ENCODE results near the gene RAB25.

Gene RAB25

GRCh38 chr1:156075775-156076204, 14.8 kb downstream of the RAB25 start:
- H3K4me3 ChIP-seq (ENCODE audit: low read depth, low read length) = no peak overlapping the region
- no peak for DNase-seq (ENCODE audit: low read depth)

- no peak for DNase-seq (ENCODE audit: low read depth)
- peak overlapping the region; percentile 20 for H3K4me3 ChIP-seq (ENCODE audit: low read depth, low read length)
Measured at GRCh38 chr1:156076609-156077429, 15.9 kb downstream of the RAB25 start.

GRCh38 chr1:156077430-156077760, 16.4 kb downstream of the RAB25 start:
- no peak overlapping the region for H3K4me3 ChIP-seq (ENCODE audit: low read depth, low read length)
- DNase-seq (ENCODE audit: low read depth) = no peak

GRCh38 chr1:156078728-156079127, 17.8 kb downstream of the RAB25 start:
- no peak for DNase-seq (ENCODE audit: low read depth)
- no peak overlapping the region for H3K4me3 ChIP-seq (ENCODE audit: low read depth, low read length)

- peak overlapping the region; percentile 85 for H3K4me3 ChIP-seq (ENCODE audit: low read depth, low read length)
- DNase-seq (ENCODE audit: low read depth) = no peak
Measured at GRCh38 chr1:156079762-156080161, 18.8 kb downstream of the RAB25 start.

GRCh38 chr1:156080241-156080862, 19.4 kb downstream of the RAB25 start:
- H3K4me3 ChIP-seq (ENCODE audit: low read depth, low read length) = peak overlapping the region; percentile 85
- no peak for DNase-seq (ENCODE audit: low read depth)

GRCh38 chr1:156080863-156081179, 19.9 kb downstream of the RAB25 start:
- no peak for DNase-seq (ENCODE audit: low read depth)
- peak overlapping the region; percentile 85 for H3K4me3 ChIP-seq (ENCODE audit: low read depth, low read length)

- peak overlapping the region; percentile 85 for H3K4me3 ChIP-seq (ENCODE audit: low read depth, low read length)
- no peak for DNase-seq (ENCODE audit: low read depth)
Measured at GRCh38 chr1:156081180-156081916, 20.4 kb downstream of the RAB25 start.

- peak overlapping the region; percentile 85 for H3K4me3 ChIP-seq (ENCODE audit: low read depth, low read length)
- DNase-seq (ENCODE audit: low read depth) = no peak
Measured at GRCh38 chr1:156081917-156082308, 21.0 kb downstream of the RAB25 start.

GRCh38 chr1:156082309-156083091, 21.5 kb downstream of the RAB25 start, which contains the start of gene MEX3A:
TSS of gene MEX3A (minus strand) at chr1:156082465. CDS start at chr1:156081998, 467 bp downstream.
- peak within 1 kb of the TSS; percentile 85 for H3K4me3 ChIP-seq (ENCODE audit: low read depth, low read length)
- no peak for DNase-seq (ENCODE audit: low read depth)

- no peak for DNase-seq (ENCODE audit: low read depth)
- H3K4me3 ChIP-seq (ENCODE audit: low read depth, low read length) = peak overlapping the region; percentile 85
Measured at GRCh38 chr1:156083800-156084790, 23.1 kb downstream of the RAB25 start.

GRCh38 chr1:156086256-156086662, 25.3 kb downstream of the RAB25 start:
- H3K4me3 ChIP-seq (ENCODE audit: low read depth, low read length) = no peak overlapping the region
- DNase-seq (ENCODE audit: low read depth) = peak; percentile 62

GRCh38 chr1:156089704-156090103, 28.7 kb downstream of the RAB25 start:
- H3K4me3 ChIP-seq (ENCODE audit: low read depth, low read length) = no peak overlapping the region
- DNase-seq (ENCODE audit: low read depth) = no peak

- no peak for DNase-seq (ENCODE audit: low read depth)
Measured at GRCh38 chr1:156090138-156090839, 29.3 kb downstream of the RAB25 start.

GRCh38 chr1:156090840-156091188, 29.9 kb downstream of the RAB25 start:
- no peak for DNase-seq (ENCODE audit: low read depth)
- H3K4me3 ChIP-seq (ENCODE audit: low read depth, low read length) = no peak overlapping the region

More at GRCh38 chr1:156090138-156090839, 29.3 kb downstream of the RAB25 start:
- no peak overlapping the region for H3K4me3 ChIP-seq (ENCODE audit: low read depth, low read length)

- no peak for DNase-seq (ENCODE audit: low read depth)
Measured at GRCh38 chr1:156091610-156092009, 30.6 kb downstream of the RAB25 start.

GRCh38 chr1:156095906-156096508, 35.0 kb downstream of the RAB25 start:
- no peak for DNase-seq (ENCODE audit: low read depth)
- no peak overlapping the region for H3K4me3 ChIP-seq (ENCODE audit: low read depth, low read length)

More at GRCh38 chr1:156091610-156092009, 30.6 kb downstream of the RAB25 start:
- H3K4me3 ChIP-seq (ENCODE audit: low read depth, low read length) = no peak overlapping the region

All from skeletal muscle cell (primary cell).